Mammary epithelial cell (primary cell): ENCODE data around the gene SLC52A3.

Experiments used
- CTCF ChIP-seq, 2 donors: IDR thresholded peaks in 1 of 2; conservative IDR thresholded peaks in 1 of 2; 2 replicates each; pipeline ENCODE4 v1.5.1; 2011 to 2012; ENCODE audit warnings: inconsistent platforms in 2 of 2, low read length in 2 of 2, mild to moderate bottlenecking in 2 of 2, control low read depth in 1 of 2, low read depth in 1 of 2; ENCODE audit not compliant: insufficient read depth in 1 of 2; ENCODE audit errors: extremely low read depth in 1 of 2
- EZH2 ChIP-seq: IDR thresholded peaks from 2 replicates; pipeline ENCODE4 v1.6.1; 2012; ENCODE audit warnings: low read length, inconsistent platforms, borderline replicate concordance

- no peak for TF ChIP-seq EZH2
- no peak for TF ChIP-seq CTCF (conservative IDR thresholded peaks at IDR 0.05 in 1 of 2, IDR thresholded peaks at IDR 0.05 in 1 of 2; ENCODE audit: extremely low read depth in 1 of 2, insufficient read depth in 1 of 2, low read depth in 1 of 2, low read length in 2 of 2)
Observed at GRCh38 chr20:761418-762381, 6.6 kb downstream of the SLC52A3 start.
